Upper lobe of right lung (tissue), 1 donor: ENCODE measurements around the gene CLEC3A. TPM values are rescaled to one million over a fixed set of nuclear protein-coding genes. Genes with fewer than 3 reads are reported as not detected.
A peak's percentile ranks its signal among the peaks of the same experiment; 100 is the strongest.

Experiments used
- ATAC-seq: fragments of 200-7000 bp; cut with Tn5 transposase; one replicate; pipeline ENCODE4 v1.9.1; 2020; ENCODE audit warnings: mild to moderate bottlenecking, moderate library complexity
- DNase-seq: peaks from one replicate; pipeline ENCODE4 v3.0.0-alpha.2; 2020
- H3K27ac ChIP-seq: fragments of 200-600 bp; one replicate; pipeline ENCODE4 v1.8.0; 2022
- H3K27me3 ChIP-seq: fragments of 200-600 bp; one replicate; pipeline ENCODE4 v1.8.0; 2022; ENCODE audit warnings: mild to moderate bottlenecking
- H3K36me3 ChIP-seq: fragments of 200-600 bp; one replicate; pipeline ENCODE4 v1.8.0; 2022
- H3K4me1 ChIP-seq: fragments of 200-600 bp; one replicate; pipeline ENCODE4 v1.8.0; 2022
- H3K4me3 ChIP-seq: fragments of 200-600 bp; one replicate; pipeline ENCODE4 v1.8.0; 2022; ENCODE audit warnings: mild to moderate bottlenecking
- H3K9me3 ChIP-seq: fragments of 200-600 bp; one replicate; pipeline ENCODE4 v1.8.0; 2022
- CTCF ChIP-seq: fragments of 200-600 bp; IDR thresholded peaks from one replicate; pipeline ENCODE4 v1.8.0; 2022; ENCODE audit warnings: antibody characterized with exemption
- intact Hi-C: fragments of 100-400 bp; cut with DNase I; formaldehyde crosslinking; loops from one replicate; pipeline ENCODE4 v1.11.0; 2022
- total RNA-seq: library from RNA; stranded (reverse); fragmentation: NEBNext Ultra II Directional; extraction: Animal tissue kit (Norgen Biotek cat#: 25700); gene quantifications from one replicate; pipeline ENCODE4 v1.2.1, GENCODE V29; 2021
- donor health status: DM: no; HTN: yes; CAD: no; lungs with severe emphysema.

CLEC3A gene
- total RNA-seq, 1 donor from 2014 or later, result not detected

GRCh38 chr16:78035012-78035411 lies 12.7 kb downstream of the CLEC3A start:
- no peaks in the 10 kb centered on the region for H3K27me3 ChIP-seq
- no peak for DNase-seq
- no peak for ATAC-seq
- no peak for TF ChIP-seq CTCF
- H3K27ac ChIP-seq, result no peak overlapping the region
- no peak overlapping the region for H3K4me3 ChIP-seq
- H3K9me3 ChIP-seq, result no peaks in the 10 kb centered on the region
- H3K36me3 ChIP-seq, result no peaks in the 10 kb centered on the region
- intact Hi-C loops, result no loop called here
- no peaks in the 10 kb centered on the region for H3K4me1 ChIP-seq

- Histone ChIP-seq H3K36me3 (no peaks in the 10 kb centered on the region), H3K27ac (no peak overlapping the region), H3K9me3 (no peaks in the 10 kb centered on the region), H3K27me3 (no peaks in the 10 kb centered on the region), H3K4me3 (no peak overlapping the region), H3K4me1 (no peaks in the 10 kb centered on the region)
- no peak for TF ChIP-seq CTCF
- intact Hi-C loops, result no loop called here
- peak; percentile 72 for ATAC-seq
- DNase-seq, result no peak
These were observed 18.0 kb downstream of the CLEC3A start for GRCh38 chr16:78040396-78040795.

- Histone ChIP-seq H3K27ac (no peak overlapping the region), H3K27me3 (peaks cover 18% of the 10 kb centered on the region), H3K9me3 (no peaks in the 10 kb centered on the region), H3K36me3 (no peaks in the 10 kb centered on the region), H3K4me3 (no peak overlapping the region), H3K4me1 (no peaks in the 10 kb centered on the region)
- intact Hi-C loops, result no loop called here
- TF ChIP-seq CTCF, result no peak
- peak; percentile 98 for ATAC-seq
- peak; percentile 85 for DNase-seq
These were observed 23.7 kb downstream of the CLEC3A start for GRCh38 chr16:78045865-78046581.

GRCh38 chr16:78048319-78048718 lies 26.0 kb downstream of the CLEC3A start:
- no peak for ATAC-seq
- TF ChIP-seq CTCF, result no peak
- Histone ChIP-seq H3K4me3 (no peak overlapping the region), H3K4me1 (no peaks in the 10 kb centered on the region), H3K27ac (no peak overlapping the region), H3K9me3 (no peaks in the 10 kb centered on the region), H3K36me3 (no peaks in the 10 kb centered on the region), H3K27me3 (peaks cover 18% of the 10 kb centered on the region)
- no peak for DNase-seq
- intact Hi-C loops, result no loop called here

GRCh38 chr16:78050734-78051400 lies 28.5 kb downstream of the CLEC3A start:
- no peak overlapping the region for H3K4me3 ChIP-seq
- H3K36me3 ChIP-seq, result no peaks in the 10 kb centered on the region
- no peak overlapping the region for H3K27ac ChIP-seq
- H3K9me3 ChIP-seq, result no peaks in the 10 kb centered on the region
- DNase-seq, result no peak
- peaks cover 22% of the 10 kb centered on the region for H3K27me3 ChIP-seq
- TF ChIP-seq CTCF, result no peak
- intact Hi-C loops, result no loop called here
- H3K4me1 ChIP-seq, result no peaks in the 10 kb centered on the region
- no peak for ATAC-seq
